ENCODE data around the gene CSNK1D.
A peak's percentile ranks its signal among the peaks of the same experiment; 100 is the strongest.

Gene CSNK1D

GRCh38 chr17:82273327-82274133, at the start of gene CSNK1D:
Gene CSNK1D, minus strand, starts transcription at chr17:82273700. Its CDS starts 319 bp downstream, at chr17:82273381.
- peak; percentile 88 for DNase-seq

DNA sequence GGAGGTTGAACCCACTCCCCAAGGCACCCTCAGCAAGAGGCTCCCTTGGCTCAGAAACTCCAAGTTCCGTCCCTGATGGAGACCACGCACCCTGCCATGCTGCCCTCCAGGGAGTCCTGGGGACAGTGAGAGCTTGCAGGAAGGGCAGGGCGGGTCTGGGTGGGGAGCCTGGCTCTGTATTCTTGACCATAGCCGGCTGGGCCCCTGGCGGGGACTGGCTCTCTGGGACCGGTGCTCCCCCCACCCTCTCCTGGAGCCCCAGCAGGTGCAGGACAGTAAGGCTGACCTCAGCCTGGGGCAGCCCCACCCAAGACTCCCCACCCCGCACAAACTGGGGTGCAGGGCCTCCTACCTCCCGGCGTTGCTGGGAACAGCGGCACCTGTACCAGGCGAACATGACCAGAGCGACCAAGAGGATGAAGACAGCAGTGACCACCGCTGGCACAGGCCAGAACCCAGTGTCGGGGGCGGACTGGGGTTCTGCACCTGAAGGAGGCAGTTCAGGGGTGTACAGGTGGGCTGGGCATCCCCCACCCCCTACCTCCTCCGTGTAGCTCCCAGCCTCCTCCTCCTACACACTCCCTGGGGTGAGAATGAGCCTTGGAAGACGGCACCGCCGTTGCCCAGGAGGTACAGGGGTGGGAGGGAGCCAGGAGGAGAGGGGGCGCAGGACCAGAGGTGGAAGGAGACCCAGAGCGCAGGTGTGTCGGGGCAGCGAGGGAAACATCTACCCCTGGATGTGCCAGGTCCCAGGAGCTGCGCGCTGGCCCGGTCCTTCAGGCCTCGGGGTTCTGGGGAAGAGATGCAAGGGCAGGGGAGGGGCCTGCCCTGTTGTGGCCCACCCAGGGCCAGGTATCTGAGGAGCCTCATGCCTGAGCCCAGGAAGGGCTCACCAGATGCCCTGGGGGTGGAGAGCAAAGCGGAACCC, 49.3 kb upstream of the CSNK1D start:
- no peak for DNase-seq

- DNase-seq = no peak
These were observed 48.5 kb upstream of the CSNK1D start for GRCh38 chr17:82321947-82322466.

DNA sequence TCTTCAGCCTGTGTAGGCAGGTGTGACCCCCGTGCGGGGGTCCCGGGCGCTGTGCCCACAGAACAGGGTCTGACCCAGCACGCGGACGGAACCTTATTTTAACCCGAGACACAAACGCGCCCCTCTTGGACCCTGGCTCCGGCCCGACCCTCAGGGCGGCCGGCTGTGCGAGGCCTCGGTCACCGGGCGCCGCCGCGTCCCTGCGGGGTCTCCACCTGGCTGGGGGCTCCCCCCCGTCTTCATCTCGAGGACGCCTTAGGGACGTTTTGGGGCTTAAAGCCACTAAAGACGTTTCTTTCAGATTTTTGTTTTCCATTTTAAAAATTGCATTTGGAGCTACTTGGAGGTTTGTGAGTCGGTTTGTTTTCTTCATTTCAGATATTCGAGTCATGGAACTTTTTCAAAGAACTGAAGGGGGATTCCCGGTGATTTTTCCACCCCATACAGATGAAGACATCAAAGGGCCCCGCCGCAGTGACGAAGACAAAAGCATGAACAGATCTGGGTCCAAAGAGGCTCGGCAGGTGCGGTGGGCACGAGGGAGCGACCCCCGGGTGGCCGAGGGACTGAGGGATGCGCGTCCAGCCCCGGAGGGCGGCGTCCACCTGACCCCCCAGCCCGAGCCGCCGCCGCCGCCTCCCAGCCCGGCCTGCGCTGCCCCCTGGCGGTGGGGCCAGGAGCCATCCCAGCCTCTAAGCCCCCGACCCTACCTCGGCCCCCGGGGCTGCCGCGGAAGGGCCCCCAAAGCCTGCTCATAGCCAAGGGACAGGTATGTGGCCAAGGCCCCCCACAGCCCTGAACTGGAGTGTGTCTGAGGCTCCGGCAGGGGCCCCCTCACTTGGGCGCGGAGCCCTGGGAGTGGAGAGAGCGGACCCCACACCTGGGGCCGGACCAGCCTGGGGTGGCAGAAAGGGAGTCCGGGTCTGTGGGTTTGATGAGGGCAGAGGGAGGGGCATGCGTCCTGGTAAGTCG, 47.7 kb upstream of the CSNK1D start:
- DNase-seq = no peak

- no peak for DNase-seq
These were observed 46.8 kb upstream of the CSNK1D start for GRCh38 chr17:82320140-82320840.

DNA sequence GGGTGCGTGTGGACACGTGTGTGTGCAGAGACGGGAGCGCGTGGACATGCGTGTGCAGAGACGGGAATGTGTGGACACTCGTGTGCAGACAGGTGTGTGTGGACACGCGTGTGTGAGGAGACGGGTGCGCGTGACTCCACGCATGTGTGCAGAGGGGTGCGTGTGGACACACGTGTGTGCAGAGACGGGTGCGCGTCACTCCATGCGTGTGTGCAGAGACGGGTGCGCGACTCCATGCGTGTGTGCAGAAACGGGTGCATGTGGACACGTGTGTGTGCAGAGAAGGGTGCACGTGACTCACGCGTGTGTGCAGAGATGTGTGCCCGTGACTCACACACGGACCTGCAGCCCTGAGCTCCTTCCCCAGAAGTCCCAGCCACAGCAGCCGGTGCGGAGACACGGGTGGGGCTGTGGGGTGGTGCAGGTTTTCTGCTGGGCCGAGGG, 46.1 kb upstream of the CSNK1D start:
- DNase-seq = no peak

- DNase-seq = no peak
These were observed 45.5 kb upstream of the CSNK1D start for GRCh38 chr17:82318772-82319606.

- DNase-seq = no peak
These were observed 44.6 kb upstream of the CSNK1D start for GRCh38 chr17:82318169-82318498.

GRCh38 chr17:82317394-82318168, 44.1 kb upstream of the CSNK1D start, which contains the start of gene CD7:
Gene CD7, minus strand, starts transcription at chr17:82317608. Its CDS starts 113 bp downstream, at chr17:82317495.
- no peak for DNase-seq

DNA sequence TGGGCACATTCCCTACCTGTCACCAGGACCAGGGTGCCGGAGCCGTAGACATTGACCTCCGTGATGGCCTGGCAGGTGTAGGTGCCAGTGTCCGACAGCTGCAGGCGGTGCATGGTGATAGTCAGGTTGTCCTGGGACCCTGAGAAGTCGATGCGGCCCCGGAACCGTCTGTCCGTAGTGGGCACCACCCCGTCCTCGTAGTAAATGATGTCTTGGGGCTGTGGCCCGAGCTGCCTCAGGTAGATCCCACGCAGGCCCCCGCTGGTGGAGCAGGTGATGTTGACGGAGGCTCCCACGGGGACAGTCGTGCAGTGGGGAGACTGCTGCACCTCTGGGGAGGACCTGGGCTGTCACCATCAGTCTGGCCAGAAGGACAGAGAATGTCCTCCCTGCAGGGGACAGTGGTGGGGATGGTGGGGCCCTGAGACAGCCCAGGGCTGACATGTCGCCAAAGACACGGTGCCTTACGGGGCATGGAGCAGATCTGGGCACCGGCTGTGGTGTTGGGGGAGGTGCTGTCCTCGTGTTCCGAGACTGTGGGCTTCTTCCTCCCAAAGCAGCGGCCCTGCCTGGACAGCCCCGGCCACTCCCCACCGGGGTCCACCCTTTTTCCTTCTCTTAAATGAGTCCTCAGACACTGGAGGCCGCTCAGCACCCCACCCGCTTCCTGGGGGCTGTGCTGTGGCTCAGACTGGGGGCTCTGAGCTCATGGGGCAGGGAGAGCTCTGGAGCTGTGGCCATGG, 43.3 kb upstream of the CSNK1D start:
- DNase-seq = no peak

DNA sequence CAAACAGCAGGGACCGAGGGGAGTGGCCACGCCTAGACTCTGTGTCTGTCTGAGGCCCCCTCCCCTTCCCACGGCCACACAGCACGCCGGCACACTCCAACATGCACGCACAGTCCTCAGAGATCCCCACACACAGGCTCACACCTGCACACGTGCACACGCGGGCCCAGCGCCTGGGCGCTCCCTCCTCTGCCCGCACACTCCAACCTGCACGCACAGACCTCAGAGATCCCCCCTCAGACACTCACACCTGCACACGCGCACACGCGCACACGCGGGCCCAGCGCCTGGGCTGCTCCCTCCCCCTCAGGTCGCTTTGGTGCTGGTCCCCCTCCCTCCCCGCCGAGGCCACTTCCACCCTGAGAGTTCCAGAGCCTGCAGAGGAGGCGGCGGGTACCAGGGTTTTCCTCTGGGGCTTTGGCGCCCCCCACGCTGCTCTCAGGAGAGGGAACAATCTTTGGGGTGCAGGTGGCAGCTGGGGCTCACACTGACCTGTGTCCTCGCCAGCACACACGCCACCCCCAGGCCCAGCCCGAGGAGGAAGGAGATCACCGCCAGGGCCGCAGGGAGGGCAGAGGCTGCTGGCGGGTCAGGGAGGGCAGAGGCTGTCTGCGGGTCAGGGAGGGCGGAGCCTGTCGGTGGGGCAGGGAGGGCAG, 42.3 kb upstream of the CSNK1D start:
- no peak for DNase-seq

- no peak for DNase-seq
These were observed 41.5 kb upstream of the CSNK1D start for GRCh38 chr17:82314727-82315605.

GRCh38 chr17:82314012-82314726, 40.7 kb upstream of the CSNK1D start:
- DNase-seq = no peak

DNA sequence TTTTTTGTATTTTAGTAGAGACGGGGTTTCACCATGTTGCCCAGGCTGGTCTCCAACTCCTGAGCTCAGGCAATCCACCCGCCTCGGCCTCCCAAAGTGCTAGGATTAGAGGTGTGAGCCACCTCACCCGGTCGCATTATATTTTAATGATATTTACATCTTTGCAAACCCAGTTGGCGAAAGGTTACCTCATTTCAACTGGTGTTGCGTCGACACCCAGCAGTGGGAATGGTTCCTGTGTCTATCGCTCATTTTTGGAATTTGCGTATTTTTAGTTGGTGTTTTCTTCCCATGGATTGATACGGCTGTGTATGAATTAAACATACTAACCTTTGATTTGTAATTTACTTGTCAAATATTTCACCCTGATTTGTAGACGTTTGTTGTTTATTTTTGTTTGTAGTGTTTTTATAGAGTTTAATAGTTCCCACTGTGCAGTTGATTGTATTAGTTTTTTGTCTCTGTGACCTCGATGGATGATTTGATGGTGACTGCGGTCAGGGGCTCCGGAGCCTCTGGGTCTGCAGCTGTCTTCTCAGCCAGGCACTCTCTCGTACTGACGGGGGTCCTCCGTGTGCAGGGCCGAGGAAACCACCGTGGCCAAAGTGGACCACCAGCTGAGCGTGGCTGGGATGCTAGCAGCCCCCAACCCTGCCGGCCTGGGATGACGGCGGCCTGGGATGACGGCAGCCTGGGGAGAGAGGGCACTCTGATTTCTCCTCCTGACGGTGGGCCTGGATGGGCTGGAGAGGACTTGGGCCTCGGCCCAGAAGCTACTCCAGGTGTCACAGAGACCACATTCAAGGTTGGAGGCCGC, 39.9 kb upstream of the CSNK1D start:
- DNase-seq = no peak

GRCh38 chr17:82311971-82312370, 38.5 kb upstream of the CSNK1D start:
- no peak for DNase-seq

DNA sequence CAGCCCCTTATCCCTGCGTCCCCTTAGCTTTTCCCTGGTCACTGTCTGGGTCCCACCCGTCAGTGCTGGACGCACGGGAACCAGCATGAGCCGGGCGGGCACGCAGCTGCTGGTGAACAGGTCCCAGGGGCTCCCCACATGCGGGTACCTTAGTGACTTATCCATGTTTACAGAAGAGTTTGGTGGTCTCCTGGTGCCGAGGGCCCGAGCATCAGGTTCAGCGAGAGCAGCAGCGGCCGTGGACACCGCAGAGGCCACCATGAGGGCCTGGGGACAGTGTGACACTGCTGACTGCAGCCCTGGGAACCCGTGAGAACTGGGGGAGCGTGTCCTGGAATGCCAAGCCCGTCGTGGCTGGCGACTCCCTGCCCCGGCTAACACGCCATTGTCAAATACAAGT, 37.4 kb upstream of the CSNK1D start:
- no peak for DNase-seq

Data from EL (cell line).